Panc1 (cell line): ENCODE data around the gene MOAP1. TPM values are rescaled to one million over a fixed set of nuclear protein-coding genes. Genes with fewer than 3 reads are reported as not detected.
A peak's percentile ranks its signal among the peaks of the same experiment; 100 is the strongest.

Experiments
- ATAC-seq: fragments of 200-7000 bp; cut with Tn5 transposase; 2 replicates; pipeline ENCODE4 v1.9.1; 2020; ENCODE audit warnings: mild to moderate bottlenecking, moderate library complexity
- BruUV-seq: library from RNA; stranded (reverse); fragments of 400-500 nt; replicated peaks from 2 replicates; lab custom pipeline; 2021; lab: Mats Ljungman, UMichigan
- CTCF ChIA-PET: fragments of 300-600 bp; sonication (Branson Sonifier 250); formaldehyde crosslinking; loops from one replicate; lab custom pipeline; 2022; ENCODE audit warnings: antibody characterized with exemption; lab: Charles Lee
- POLR2A ChIA-PET: fragments of 300-600 bp; sonication (Branson Sonifier 250); formaldehyde crosslinking; loops from one replicate; lab custom pipeline; 2022; ENCODE audit warnings: antibody characterized with exemption; lab: Charles Lee
- DNase-seq: peaks from one replicate; pipeline ENCODE4 v3.0.0-alpha.2; 2010; ENCODE audit warnings: low read depth, low spot score
- H3K27ac ChIP-seq: 2 replicates; pipeline ENCODE4 v1.5.1; 2011; ENCODE audit warnings: mild to moderate bottlenecking, low read length, inconsistent platforms
- H3K27me3 ChIP-seq: fragments of 200-500 bp; sonication (Bioruptor generic); 2 replicates; pipeline ENCODE4 v1.6.0; 2014; ENCODE audit warnings: low read length, inconsistent platforms; ENCODE audit not compliant: control insufficient read depth, insufficient read depth
- H3K36me3 ChIP-seq: fragments of 200-500 bp; sonication (Bioruptor generic); 2 replicates; pipeline ENCODE4 v1.5.1; 2014; ENCODE audit warnings: inconsistent platforms, mild to moderate bottlenecking, low read length, moderate library complexity; ENCODE audit not compliant: control insufficient read depth, insufficient read depth
- H3K4me1 ChIP-seq: 2 replicates; pipeline ENCODE4 v1.5.1; 2011; ENCODE audit warnings: inconsistent platforms, mild to moderate bottlenecking, low read length, moderate library complexity; ENCODE audit not compliant: control insufficient read depth, insufficient read depth
- H3K4me3 ChIP-seq, 2 experiments: 2 replicates each; pipeline ENCODE4 v1.5.1; 2011 to 2012; ENCODE audit warnings: low read depth in 2 of 2, low read length in 2 of 2, mild to moderate bottlenecking in 2 of 2, inconsistent platforms in 1 of 2, moderate library complexity in 1 of 2
- H3K9me3 ChIP-seq: fragments of 200-500 bp; sonication (Bioruptor generic); 2 replicates; pipeline ENCODE4 v1.5.1; 2014; ENCODE audit warnings: low read depth, mild to moderate bottlenecking, inconsistent platforms, low read length, moderate library complexity; ENCODE audit not compliant: control insufficient read depth, insufficient read depth
- POLR2AphosphoS5 ChIP-seq: IDR thresholded peaks from 2 replicates; pipeline ENCODE4 v1.6.1; 2012; ENCODE audit warnings: mild to moderate bottlenecking, low read depth, low read length, moderate library complexity
- SIN3A ChIP-seq: IDR thresholded peaks from 2 replicates; pipeline ENCODE4 v1.6.1; 2012; ENCODE audit warnings: low read depth, mild to moderate bottlenecking, low read length, moderate library complexity, borderline replicate concordance; ENCODE audit not compliant: insufficient read depth
- TCF7L2 ChIP-seq: IDR thresholded peaks from 2 replicates; pipeline ENCODE4 v1.6.1; 2011; ENCODE audit warnings: mild to moderate bottlenecking, low read depth, low read length, inconsistent platforms
- in situ Hi-C: cut with HindIII; loops from 2 replicates; pipeline ENCODE4 v1.10.0; 2016; ENCODE audit warnings: low sequenced_read_pairs, low pct_unique_long_range_greater_than_20kb
- intact Hi-C: fragments of 100-400 bp; cut with micrococcal nuclease; formaldehyde crosslinking; loops from one replicate; pipeline ENCODE4 v1.10.0; 2022; ENCODE audit not compliant: unreplicated experiment
- total RNA-seq: library from RNA; stranded (reverse); gene quantifications from one replicate; pipeline ENCODE4 v1.2.1, GENCODE V29; 2021; ENCODE audit not compliant: unreplicated experiment
- TF ChIP-seq, protein P1 (sequence below): fragments of 450-650 bp; IDR thresholded peaks from 2 replicates; pipeline ENCODE4 v1.5.1; 2017; ENCODE audit warnings: mild to moderate bottlenecking
- TF ChIP-seq, protein P2 (sequence below), 2 experiments: IDR thresholded peaks; 2 replicates each; pipeline ENCODE4 v1.6.1; 2011 to 2012; ENCODE audit warnings: low read depth in 2 of 2, control low read depth in 1 of 2, low read length in 1 of 2, mild to moderate bottlenecking in 1 of 2, moderate library complexity in 1 of 2; ENCODE audit not compliant: insufficient read depth in 1 of 2

The MOAP1 gene
- total RNA-seq, 1 experiment from 2014 or later = 6.9 TPM

DNA sequence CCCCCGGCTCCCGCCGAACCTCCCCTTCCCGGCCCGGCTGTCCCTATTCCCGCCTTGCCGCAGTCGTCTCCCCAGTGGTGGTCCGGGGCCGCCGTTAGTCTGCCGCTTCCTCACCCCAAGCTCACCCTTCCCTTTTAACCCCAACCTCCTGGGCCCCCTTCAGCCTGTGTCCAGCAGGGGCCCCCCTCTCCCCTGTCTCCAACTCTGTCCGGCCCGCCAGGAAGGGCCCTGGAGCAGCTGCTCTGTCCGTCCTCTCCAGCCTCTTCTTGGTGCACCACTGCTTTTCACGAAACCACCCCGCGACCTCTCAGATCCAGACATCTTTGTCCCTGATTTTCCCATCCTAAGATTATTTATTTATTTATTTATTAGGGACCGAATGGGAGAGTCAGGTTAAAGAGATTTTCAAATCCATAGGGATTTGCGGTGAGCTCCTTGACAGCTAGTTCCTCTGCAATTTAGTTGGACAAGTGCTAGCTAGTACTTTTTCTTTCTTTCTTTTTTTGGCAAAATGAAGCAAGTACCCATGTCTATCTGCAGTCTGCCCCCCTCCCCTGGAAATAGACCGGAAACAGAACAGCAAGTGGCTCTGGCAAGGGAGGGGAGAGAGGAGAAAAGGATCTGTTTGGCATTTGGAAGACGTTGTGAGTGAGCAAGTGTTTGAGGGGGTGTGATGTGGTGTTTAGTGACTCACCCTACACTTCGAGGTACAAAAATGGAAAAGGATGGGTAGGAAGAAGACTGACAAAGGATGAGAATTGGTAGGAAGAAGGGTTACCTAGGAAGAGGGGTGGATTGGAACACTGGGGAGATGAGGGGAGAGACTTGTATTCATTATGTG, 23.0 kb upstream of the MOAP1 start:
- peaks cover 7% of the 10 kb centered on the region; the same call in 1 of the 2 replicates for H3K36me3 ChIP-seq
- H3K27me3 ChIP-seq = no peaks in the 10 kb centered on the region
- no peaks in the 10 kb centered on the region; the same call in 1 of the 2 replicates for H3K4me1 ChIP-seq
- in situ Hi-C loops = no loop called here
- peak overlapping the region; percentile 74 for H3K27ac ChIP-seq
- H3K9me3 ChIP-seq = no peaks in the 10 kb centered on the region
- TF ChIP-seq SIN3A (no peak), TCF7L2 (no peak)
- TF ChIP-seq, protein P1, sequence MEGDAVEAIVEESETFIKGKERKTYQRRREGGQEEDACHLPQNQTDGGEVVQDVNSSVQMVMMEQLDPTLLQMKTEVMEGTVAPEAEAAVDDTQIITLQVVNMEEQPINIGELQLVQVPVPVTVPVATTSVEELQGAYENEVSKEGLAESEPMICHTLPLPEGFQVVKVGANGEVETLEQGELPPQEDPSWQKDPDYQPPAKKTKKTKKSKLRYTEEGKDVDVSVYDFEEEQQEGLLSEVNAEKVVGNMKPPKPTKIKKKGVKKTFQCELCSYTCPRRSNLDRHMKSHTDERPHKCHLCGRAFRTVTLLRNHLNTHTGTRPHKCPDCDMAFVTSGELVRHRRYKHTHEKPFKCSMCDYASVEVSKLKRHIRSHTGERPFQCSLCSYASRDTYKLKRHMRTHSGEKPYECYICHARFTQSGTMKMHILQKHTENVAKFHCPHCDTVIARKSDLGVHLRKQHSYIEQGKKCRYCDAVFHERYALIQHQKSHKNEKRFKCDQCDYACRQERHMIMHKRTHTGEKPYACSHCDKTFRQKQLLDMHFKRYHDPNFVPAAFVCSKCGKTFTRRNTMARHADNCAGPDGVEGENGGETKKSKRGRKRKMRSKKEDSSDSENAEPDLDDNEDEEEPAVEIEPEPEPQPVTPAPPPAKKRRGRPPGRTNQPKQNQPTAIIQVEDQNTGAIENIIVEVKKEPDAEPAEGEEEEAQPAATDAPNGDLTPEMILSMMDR = peak; percentile 75
- intact Hi-C loops = no loop called here
- no TSS peak for BruUV-seq
- DNase-seq = peak; percentile 7
- ChIA-PET POLR2A (interaction anchor here (0.7 to 1.3 kb wide), 2 partner anchors 22 to 53 kb away, joined by 3 read pairs; no protein-coding TSS in a partner anchor), CTCF (interaction anchor here (0.6 to 1.6 kb wide), 3 partner anchors 17 to 406 kb away, joined by 3 to 8 read pairs (median 4); no protein-coding TSS in a partner anchor)
- peak; percentile 86 for ATAC-seq
- H3K4me3 ChIP-seq = peak overlapping the region; percentile 75 to 86

DNA sequence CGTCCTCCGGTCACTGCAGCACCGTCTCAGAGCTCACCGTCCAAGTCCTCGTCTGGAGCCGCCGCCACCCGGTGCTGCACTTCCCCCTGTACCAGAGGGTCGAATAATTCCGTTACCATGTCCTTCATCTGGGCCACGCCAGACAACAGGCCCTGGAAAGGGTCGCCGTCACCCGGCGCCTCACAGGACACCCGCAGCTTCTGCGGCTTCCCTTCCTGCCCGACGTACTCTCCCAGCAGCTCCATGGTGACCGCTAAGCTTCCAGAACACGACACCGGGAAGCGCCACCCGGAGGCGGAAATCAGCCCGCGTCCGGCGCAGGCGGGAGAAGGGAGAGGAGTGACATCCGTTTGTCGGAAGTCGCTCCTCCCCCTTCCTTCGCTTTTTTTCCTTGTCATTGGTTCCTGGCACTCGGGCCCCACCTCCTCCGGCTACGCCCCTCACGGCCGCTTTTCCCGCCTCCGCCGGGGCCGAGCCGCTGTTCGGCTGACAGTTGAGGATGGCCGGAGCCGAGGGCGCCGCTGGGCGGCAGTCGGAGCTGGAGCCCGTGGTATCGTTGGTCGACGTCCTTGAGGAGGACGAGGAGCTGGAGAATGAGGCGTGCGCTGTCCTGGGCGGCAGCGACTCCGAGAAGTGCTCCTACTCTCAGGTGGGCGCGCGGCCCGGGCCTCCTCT, 22.2 kb upstream of the MOAP1 start, which contains the start of the genes GON7 and UBR7:
Gene GON7 (minus strand): TSS at position 273 of the 675 bp plus-strand sequence. CDS start 28 bp downstream, at position 245.
Gene UBR7 (plus strand): TSS at position 464 of the 675 bp plus-strand sequence. CDS start 36 bp downstream, at position 500.
- ATAC-seq = peak; percentile 96
- intact Hi-C loops = no loop called here

More for the DNA sequence above, 22.2 kb upstream of the MOAP1 start, which contains the start of the genes GON7 and UBR7:
- H3K4me1 ChIP-seq = no peaks in the 10 kb centered on the region; the same call in 1 of the 2 replicates
- H3K36me3 ChIP-seq = peaks cover 7% of the 10 kb centered on the region; the same call in 1 of the 2 replicates
- no peaks in the 10 kb centered on the region for H3K27me3 ChIP-seq
- peak within 1 kb of the TSS; percentile 74 for H3K27ac ChIP-seq
- TF ChIP-seq POLR2AphosphoS5 (peak; percentile 65), TCF7L2 (no peak), SIN3A (peak; percentile 80; the same call in 1 of the 2 replicates)
- TF ChIP-seq, protein P1 = no peak
- TF ChIP-seq, protein P2, sequence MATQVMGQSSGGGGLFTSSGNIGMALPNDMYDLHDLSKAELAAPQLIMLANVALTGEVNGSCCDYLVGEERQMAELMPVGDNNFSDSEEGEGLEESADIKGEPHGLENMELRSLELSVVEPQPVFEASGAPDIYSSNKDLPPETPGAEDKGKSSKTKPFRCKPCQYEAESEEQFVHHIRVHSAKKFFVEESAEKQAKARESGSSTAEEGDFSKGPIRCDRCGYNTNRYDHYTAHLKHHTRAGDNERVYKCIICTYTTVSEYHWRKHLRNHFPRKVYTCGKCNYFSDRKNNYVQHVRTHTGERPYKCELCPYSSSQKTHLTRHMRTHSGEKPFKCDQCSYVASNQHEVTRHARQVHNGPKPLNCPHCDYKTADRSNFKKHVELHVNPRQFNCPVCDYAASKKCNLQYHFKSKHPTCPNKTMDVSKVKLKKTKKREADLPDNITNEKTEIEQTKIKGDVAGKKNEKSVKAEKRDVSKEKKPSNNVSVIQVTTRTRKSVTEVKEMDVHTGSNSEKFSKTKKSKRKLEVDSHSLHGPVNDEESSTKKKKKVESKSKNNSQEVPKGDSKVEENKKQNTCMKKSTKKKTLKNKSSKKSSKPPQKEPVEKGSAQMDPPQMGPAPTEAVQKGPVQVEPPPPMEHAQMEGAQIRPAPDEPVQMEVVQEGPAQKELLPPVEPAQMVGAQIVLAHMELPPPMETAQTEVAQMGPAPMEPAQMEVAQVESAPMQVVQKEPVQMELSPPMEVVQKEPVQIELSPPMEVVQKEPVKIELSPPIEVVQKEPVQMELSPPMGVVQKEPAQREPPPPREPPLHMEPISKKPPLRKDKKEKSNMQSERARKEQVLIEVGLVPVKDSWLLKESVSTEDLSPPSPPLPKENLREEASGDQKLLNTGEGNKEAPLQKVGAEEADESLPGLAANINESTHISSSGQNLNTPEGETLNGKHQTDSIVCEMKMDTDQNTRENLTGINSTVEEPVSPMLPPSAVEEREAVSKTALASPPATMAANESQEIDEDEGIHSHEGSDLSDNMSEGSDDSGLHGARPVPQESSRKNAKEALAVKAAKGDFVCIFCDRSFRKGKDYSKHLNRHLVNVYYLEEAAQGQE (IDR thresholded peaks at IDR 0.05; ENCODE audit: insufficient read depth in 1 of 2, low read depth in 2 of 2, low read length in 1 of 2) = no peak
- in situ Hi-C loops = no loop called here
- no TSS peak for BruUV-seq
- ChIA-PET CTCF (interaction anchor here (0.5 to 1.6 kb wide), 3 partner anchors 65 to 664 kb away, joined by 3 to 5 read pairs (median 4); no protein-coding TSS in a partner anchor), POLR2A (interaction anchor here (0.7 to 1.3 kb wide), 3 partner anchors 22 to 53 kb away, joined by 3 read pairs; partner anchors contain the start of gene MOAP1)
- no peaks in the 10 kb centered on the region for H3K9me3 ChIP-seq
- peak within 1 kb of the TSS; percentile 75 to 86 for H3K4me3 ChIP-seq
- DNase-seq = peak; percentile 84
